H1 (cell line): ENCODE data around the gene TNFAIP8. TPM values are rescaled to one million over a fixed set of nuclear protein-coding genes. Genes with fewer than 3 reads are reported as not detected.

Source experiments
- CTCF ChIA-PET: fragments of 300-600 bp; sonication (Branson Sonifier 250); formaldehyde crosslinking; loops from one replicate; lab custom pipeline; 2021; ENCODE audit not compliant: partially characterized antibody; lab: Charles Lee
- POLR2A ChIA-PET: fragments of 300-600 bp; sonication (Branson Sonifier 250); formaldehyde crosslinking; loops from one replicate; lab custom pipeline; 2021; ENCODE audit warnings: inconsistent platforms; ENCODE audit not compliant: partially characterized antibody; lab: Charles Lee
- DNase-seq, 2 experiments: peaks; one replicate each; pipeline versions ENCODE4 v3.0.0 to v3.0.0-alpha.2; 2010 to 2022; ENCODE audit warnings: low spot score in 2 of 2, low read depth in 1 of 2, mixed read lengths in 1 of 2
- FAIRE-seq: peaks from 2 replicates; lab custom pipeline; 2011; peaks lifted over from hg19 to GRCh38; lab: Jason Lieb, UNC
- H2AFZ ChIP-seq: 2 replicates; pipeline ENCODE4 v1.8.1; 2012; ENCODE audit warnings: low read length, inconsistent platforms
- H2AK5ac ChIP-seq: 2 replicates; pipeline ENCODE4 v1.6.1; 2013; ENCODE audit warnings: low read depth, low read length
- H2BK120ac ChIP-seq: replicated peaks from 2 replicates; pipeline ENCODE3; 2013; ENCODE audit warnings: low read depth, low read length, inconsistent platforms
- H2BK12ac ChIP-seq: 2 replicates; pipeline ENCODE4 v1.6.1; 2013; ENCODE audit warnings: low read depth, low read length
- H2BK15ac ChIP-seq: 2 replicates; pipeline ENCODE4 v1.6.1; 2013; ENCODE audit warnings: low read length
- H2BK20ac ChIP-seq: 2 replicates; pipeline ENCODE4 v1.6.1; 2013; ENCODE audit warnings: low read length
- H2BK5ac ChIP-seq: 2 replicates; pipeline ENCODE4 v1.6.1; 2013; ENCODE audit warnings: low read depth, low read length
- H3K14ac ChIP-seq: 2 replicates; pipeline ENCODE4 v1.6.1; 2013; ENCODE audit warnings: inconsistent platforms; ENCODE audit not compliant: insufficient read length
- H3K18ac ChIP-seq: 2 replicates; pipeline ENCODE4 v1.6.1; 2013; ENCODE audit warnings: low read length; ENCODE audit errors: extremely low read depth
- H3K23ac ChIP-seq: 2 replicates; pipeline ENCODE4 v1.6.1; 2013; ENCODE audit warnings: inconsistent platforms; ENCODE audit not compliant: insufficient read length
- H3K23me2 ChIP-seq: 2 replicates; pipeline ENCODE4 v1.6.1; 2013; ENCODE audit warnings: low read depth, low read length
- H3K27ac ChIP-seq: 2 replicates; pipeline ENCODE4 v1.6.1; 2011; ENCODE audit warnings: low read depth, low read length, inconsistent platforms
- H3K27me3 ChIP-seq, 4 experiments: replicated peaks in 1 of 4; 1 replicate in 1 of 4; 2 replicates in 3 of 4; pipeline versions ENCODE4 v1.6.1 to v1.8.1; 2011 to 2013; ENCODE audit warnings: low read length in 3 of 4, mild to moderate bottlenecking in 3 of 4, inconsistent platforms in 2 of 4, mixed read lengths in 2 of 4, moderate library complexity in 1 of 4; ENCODE audit not compliant: control insufficient read depth in 3 of 4, insufficient read depth in 3 of 4; ENCODE audit errors: extremely low read depth in 1 of 4
- H3K36me3 ChIP-seq, 4 experiments: 2 replicates each; pipeline versions ENCODE4 v1.6.1 to v1.8.1; 2011 to 2013; ENCODE audit warnings: mild to moderate bottlenecking in 4 of 4, low read length in 3 of 4, moderate library complexity in 2 of 4, control low read depth in 1 of 4, inconsistent platforms in 1 of 4; ENCODE audit not compliant: insufficient read depth in 4 of 4, control insufficient read depth in 2 of 4
- H3K4ac ChIP-seq: replicated peaks from 2 replicates; pipeline ENCODE3; 2013; ENCODE audit warnings: low read length, low read depth, mixed read lengths, inconsistent platforms; ENCODE audit not compliant: insufficient read length
- H3K4me1 ChIP-seq, 4 experiments: replicated peaks in 1 of 4; 1 replicate in 1 of 4; 2 replicates in 3 of 4; pipeline versions ENCODE4 v1.6.1 to v1.8.1; 2011 to 2013; ENCODE audit warnings: low read length in 3 of 4, inconsistent platforms in 2 of 4, mixed read lengths in 1 of 4; ENCODE audit not compliant: insufficient read depth in 4 of 4, control insufficient read depth in 3 of 4
- H3K4me2 ChIP-seq, 2 experiments: 2 replicates each; pipeline versions ENCODE4 v1.6.1 to v1.8.1; 2011 to 2013; ENCODE audit warnings: low read depth in 2 of 2, low read length in 2 of 2, control low read depth in 1 of 2, inconsistent platforms in 1 of 2, mild to moderate bottlenecking in 1 of 2; ENCODE audit not compliant: insufficient read depth in 1 of 2
- H3K4me3 ChIP-seq, 4 experiments: fragments of 200-600, 300-600 bp in 1 of 4; sonication (generic), shearing (Covaris generic), sonication (Bioruptor Twin) in 1 of 4; 2 replicates each; pipeline versions ENCODE4 v1.5.1 to v1.8.1; 2011 to 2016; ENCODE audit warnings: low read length in 4 of 4, low read depth in 3 of 4, control low read depth in 2 of 4, inconsistent platforms in 2 of 4, mild to moderate bottlenecking in 2 of 4, mixed read lengths in 1 of 4, moderate library complexity in 1 of 4; ENCODE audit not compliant: insufficient read depth in 2 of 4; ENCODE audit errors: extremely low read depth in 1 of 4
- H3K56ac ChIP-seq: replicated peaks from 2 replicates; pipeline ENCODE3; 2013; ENCODE audit warnings: low read depth, mild to moderate bottlenecking, mixed read lengths, low read length, inconsistent platforms; ENCODE audit not compliant: insufficient read length
- H3K79me1 ChIP-seq: 2 replicates; pipeline ENCODE4 v1.6.1; 2013; ENCODE audit warnings: low read depth, low read length, control low read depth
- H3K79me2 ChIP-seq, 2 experiments: 2 replicates each; pipeline versions ENCODE4 v1.6.1 to v1.8.1; 2012 to 2013; ENCODE audit warnings: low read length in 2 of 2, mild to moderate bottlenecking in 2 of 2, inconsistent platforms in 1 of 2; ENCODE audit not compliant: insufficient read depth in 2 of 2, control insufficient read depth in 1 of 2
- H3K9ac ChIP-seq, 4 experiments: replicated peaks in 1 of 4; 1 replicate in 1 of 4; 2 replicates in 3 of 4; pipeline versions ENCODE4 v1.6.1 to v1.8.1; 2011 to 2013; ENCODE audit warnings: low read depth in 3 of 4, low read length in 3 of 4, control low read depth in 2 of 4, mild to moderate bottlenecking in 2 of 4, moderate library complexity in 2 of 4, inconsistent platforms in 1 of 4; ENCODE audit errors: extremely low read depth in 1 of 4
- H3K9me3 ChIP-seq, 2 experiments: 2 replicates each; pipeline versions ENCODE4 v1.6.1 to v1.8.1; 2012 to 2013; ENCODE audit warnings: mild to moderate bottlenecking in 2 of 2, moderate library complexity in 2 of 2, control low read depth in 1 of 2, inconsistent platforms in 1 of 2, low read depth in 1 of 2, low read length in 1 of 2, mixed read lengths in 1 of 2; ENCODE audit not compliant: insufficient read depth in 2 of 2
- H4K20me1 ChIP-seq, 2 experiments: replicated peaks in 1 of 2; 2 replicates each; pipeline versions ENCODE3 to v1.8.1; 2011 to 2013; ENCODE audit warnings: inconsistent platforms in 2 of 2, low read length in 2 of 2, mild to moderate bottlenecking in 1 of 2; ENCODE audit not compliant: insufficient read depth in 2 of 2, control insufficient read depth in 1 of 2
- H4K5ac ChIP-seq: 2 replicates; pipeline ENCODE4 v1.6.1; 2013; ENCODE audit warnings: low read length, low read depth, mixed read lengths, inconsistent platforms; ENCODE audit not compliant: insufficient read length
- H4K8ac ChIP-seq: 2 replicates; pipeline ENCODE4 v1.8.0; 2013; ENCODE audit warnings: mild to moderate bottlenecking, moderate library complexity, low read length, inconsistent platforms; ENCODE audit not compliant: insufficient read depth; ENCODE audit errors: extremely low read depth
- H4K91ac ChIP-seq: replicated peaks from 2 replicates; pipeline ENCODE3; 2013; ENCODE audit warnings: low read length, mixed read lengths, inconsistent platforms; ENCODE audit not compliant: insufficient read length
- ASH2L ChIP-seq: fragments of 200-600, 300-600 bp; sonication (generic); IDR thresholded peaks from one replicate; pipeline ENCODE4 v1.7.1; 2017; ENCODE audit warnings: low read length
- ATF2 ChIP-seq: IDR thresholded peaks from 2 replicates; pipeline ENCODE4 v1.6.1; 2012; ENCODE audit warnings: low read length, inconsistent platforms
- CHD1 ChIP-seq: IDR thresholded peaks from 2 replicates; pipeline ENCODE4 v1.6.1; 2012; ENCODE audit warnings: low read depth, low read length, improper control_type of control experiment
- CHD2 ChIP-seq: IDR thresholded peaks from 2 replicates; pipeline ENCODE4 v1.6.1; 2012; ENCODE audit warnings: low read length, improper control_type of control experiment
- FOSL1 ChIP-seq: IDR thresholded peaks from 2 replicates; pipeline ENCODE4 v1.6.1; 2011; ENCODE audit warnings: mild to moderate bottlenecking, low read depth, low read length, moderate library complexity; ENCODE audit not compliant: insufficient read depth
- GABPA ChIP-seq: IDR thresholded peaks from 2 replicates; pipeline ENCODE4 v1.6.1; 2011; ENCODE audit warnings: mild to moderate bottlenecking, low read length, moderate library complexity, borderline replicate concordance; ENCODE audit not compliant: insufficient read depth
- GTF2F1 ChIP-seq: IDR thresholded peaks from 2 replicates; pipeline ENCODE4 v1.6.1; 2012; ENCODE audit warnings: low read depth, low read length, improper control_type of control experiment, borderline replicate concordance
- POLR2AphosphoS5 ChIP-seq: IDR thresholded peaks from 2 replicates; pipeline ENCODE4 v1.6.1; 2011; ENCODE audit warnings: low read depth, low read length
- TAF1 ChIP-seq: IDR thresholded peaks from 2 replicates; pipeline ENCODE4 v1.6.1; 2011; ENCODE audit warnings: mild to moderate bottlenecking, low read depth, low read length
- YY1 ChIP-seq: IDR thresholded peaks from 2 replicates; pipeline ENCODE4 v1.6.1; 2011; ENCODE audit warnings: low read depth, mild to moderate bottlenecking, low read length
- WGBS, 2 experiments: shearing (Covaris generic) in 1 of 2; methylation state at CpG; one replicate each; pipeline versions ENCODE4 v1.1.6 to v1.1.7; 2013 to 2015; ENCODE audit warnings: low lambda C conversion rate in 2 of 2, mixed read lengths in 2 of 2, inconsistent platforms in 1 of 2, low coverage in 1 of 2, missing lambda C conversion rate in 1 of 2; ENCODE audit not compliant: insufficient replicate concordance in 2 of 2, insufficient coverage in 1 of 2, insufficient read length in 1 of 2; ENCODE audit errors: extremely low coverage in 1 of 2, missing lambda C conversion rate in 1 of 2; 5-methylcytosine and 5-hydroxymethylcytosine counted together
- polyA plus RNA-seq, 7 experiments: library from polyadenylated mRNA; depleted of rRNA in 3 of 7; stranded (reverse) in 5 of 7; unstranded in 2 of 7; fragments of >200 nt in 5 of 7; fragments of 200-250 nt in 2 of 7; gene quantifications; 1 replicate in 5 of 7; 2 replicates in 1 of 7; 4 replicates in 1 of 7; pipeline versions ENCODE4 v1.2.1 to v1.2.3, GENCODE V29; 2011 to 2013; ENCODE audit warnings: missing spikeins in 2 of 7, mixed read lengths in 2 of 7
- total RNA-seq: library from RNA; stranded (reverse); fragmentation: NEBNext Ultra II Directional; extraction: Animal tissue kit (Norgen Biotek cat#: 25700); gene quantifications from 2 replicates; pipeline ENCODE4 v1.2.1, GENCODE V29; 2021

Gene TNFAIP8
- total and polyA plus RNA-seq, 2 of the 8 experiments (the other 6 are each of a cell fraction or from before 2014, with no cell fraction given) = 12.4 to 19.3 TPM

- Histone ChIP-seq H2BK12ac (no peak overlapping the region), H3K23me2 (no peaks in the 10 kb centered on the region), H3K14ac (no peak overlapping the region), H3K79me2 (no peaks in the 10 kb centered on the region), H2BK15ac (no peak overlapping the region), H3K27me3 (no peaks in the 10 kb centered on the region), H3K56ac (no peak overlapping the region), H4K8ac (no peak overlapping the region), H2AK5ac (no peak overlapping the region), H3K23ac (no peak overlapping the region), H3K4ac (no peak overlapping the region), H2AFZ (no peak overlapping the region), H3K4me2 (peak overlapping the region in 1 of 2 experiments; percentile 28; a peak in 1 of 4 replicates), H3K36me3 (no peaks in the 10 kb centered on the region), H4K20me1 (no peaks in the 10 kb centered on the region), H3K18ac (no peak overlapping the region), H3K27ac (no peak overlapping the region), H4K91ac (no peak overlapping the region), H2BK20ac (no peak overlapping the region), H2BK5ac (no peak overlapping the region), H3K9me3 (no peaks in the 10 kb centered on the region), H3K4me1 (peaks cover 0 to 24% (median 15%) of the 10 kb centered on the region in 4 experiments; a peak in 6 of 7 replicates), H2BK120ac (peak overlapping the region; percentile 68), H4K5ac (no peak overlapping the region), H3K9ac (no peak overlapping the region), H3K79me1 (no peaks in the 10 kb centered on the region), H3K4me3 (no peak overlapping the region)
- ChIA-PET POLR2A (no interaction called here), CTCF (interaction anchor here (2.9 to 5.7 kb wide), 2 partner anchors 12 to 64 kb away, joined by 10 to 28 read pairs; no protein-coding TSS in a partner anchor)
- TF ChIP-seq CHD2 (no peak), GTF2F1 (no peak), GABPA (no peak), CHD1 (no peak), FOSL1 (no peak), ASH2L (no peak), TAF1 (no peak), ATF2 (no peak), YY1 (no peak), POLR2AphosphoS5 (no peak)
- DNase-seq (no peak), FAIRE-seq (no peak)
- 89% methylated on average over 1 of the region's 1 CpG; no CpG with 5 or more reads in 1 of the 2 experiments for WGBS, 2 experiments
Measured at GRCh38 chr5:119347991-119348390, 7.8 kb upstream of the TNFAIP8 start.
